HG03442 (cell line): Measurements from ENCODE around the gene CSAG2.
"Not testable (repeated sequence)": the region's sequence is repeated elsewhere in the genome, so short reads cannot be mapped to it uniquely, and the experiment has no call there.

ENCODE experiments used
- ATAC-seq: cut with Tn5 transposase; IDR thresholded peaks from one replicate; pipeline ENCODE4 v1.9.1; 2021; ENCODE audit warnings: mild to moderate bottlenecking, moderate library complexity; ENCODE audit not compliant: unreplicated experiment

CSAG2 gene

DNA sequence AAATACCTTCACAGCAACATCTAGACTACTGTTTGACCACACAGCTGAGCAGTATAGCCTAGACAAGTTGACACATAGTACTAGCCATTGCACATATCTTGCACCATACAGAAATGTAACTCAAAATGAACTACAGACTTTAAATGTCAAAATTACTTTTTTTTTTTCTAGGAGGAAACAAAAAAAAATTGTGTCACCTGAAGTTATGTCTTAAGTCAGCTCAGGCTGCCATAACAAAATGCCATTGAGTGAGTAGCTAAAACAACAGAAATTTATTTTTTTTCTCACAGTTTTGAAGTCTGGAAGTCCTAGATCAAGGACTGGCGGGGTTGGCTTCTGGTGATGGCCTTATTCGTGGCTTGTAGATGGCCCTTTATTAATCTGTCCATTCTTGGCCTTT is at the start of gene CSAG2:
Gene CSAG2, minus strand, starts transcription at position 101 of the 400 bp plus-strand sequence. CDS start 161 bp downstream, outside the sequence.
- not testable (repeated sequence) for ATAC-seq

- not testable (repeated sequence) for ATAC-seq
Measured at GRCh38 chrX:152754871-152755270, 45.8 kb upstream of the CSAG2 start.

DNA sequence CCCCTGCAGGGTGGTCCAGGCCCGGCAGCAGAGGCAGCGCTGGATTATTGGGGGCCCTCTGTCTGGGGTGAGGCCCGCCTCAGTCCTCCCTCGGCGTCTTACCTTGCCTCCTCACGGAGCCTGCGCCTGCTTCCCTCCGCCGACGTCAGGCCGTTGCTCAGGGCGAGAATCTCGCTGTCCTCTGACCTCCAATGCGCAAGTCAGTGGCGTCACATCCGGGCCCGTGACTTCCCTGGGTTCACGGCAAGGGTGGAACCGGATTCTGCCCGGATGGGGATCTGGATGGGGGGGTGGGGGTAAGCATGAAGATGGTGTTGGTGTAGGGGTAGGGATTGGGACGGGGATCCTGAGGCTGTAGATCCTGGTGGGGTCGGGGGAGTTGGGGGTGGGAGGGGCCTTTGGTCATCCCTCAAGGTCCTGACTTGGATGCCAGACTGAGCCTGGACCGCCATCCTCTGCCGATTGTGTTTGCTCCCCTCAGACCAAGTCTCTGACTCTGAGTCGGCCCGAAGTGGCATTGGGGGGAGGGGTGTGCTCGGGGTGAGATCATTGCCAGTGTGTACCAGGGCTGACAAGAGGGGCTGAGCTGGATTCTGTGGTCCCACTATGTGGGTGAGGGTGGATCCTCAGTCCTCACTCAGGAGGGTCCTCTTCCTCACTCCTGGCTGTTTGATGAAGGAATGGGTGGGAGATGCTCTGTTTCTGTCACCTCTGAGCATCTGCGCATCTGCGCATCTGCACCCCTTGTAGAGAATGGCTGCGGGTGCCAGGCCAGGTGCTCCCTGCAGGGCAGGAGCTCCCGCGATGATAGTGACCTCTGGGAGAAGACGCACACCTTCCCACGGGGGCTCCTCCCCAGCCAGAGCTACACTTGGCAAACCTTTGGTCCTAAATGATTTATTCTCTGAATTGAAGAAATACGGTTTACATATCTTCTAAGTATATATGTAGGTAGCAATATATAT is 44.9 kb upstream of the CSAG2 start, which contains the start of gene MAGEA2:
Gene MAGEA2, minus strand, starts transcription at position 157 of the 965 bp plus-strand sequence. CDS start 2,479 bp downstream, outside the sequence.
- not testable (repeated sequence) for ATAC-seq

DNA sequence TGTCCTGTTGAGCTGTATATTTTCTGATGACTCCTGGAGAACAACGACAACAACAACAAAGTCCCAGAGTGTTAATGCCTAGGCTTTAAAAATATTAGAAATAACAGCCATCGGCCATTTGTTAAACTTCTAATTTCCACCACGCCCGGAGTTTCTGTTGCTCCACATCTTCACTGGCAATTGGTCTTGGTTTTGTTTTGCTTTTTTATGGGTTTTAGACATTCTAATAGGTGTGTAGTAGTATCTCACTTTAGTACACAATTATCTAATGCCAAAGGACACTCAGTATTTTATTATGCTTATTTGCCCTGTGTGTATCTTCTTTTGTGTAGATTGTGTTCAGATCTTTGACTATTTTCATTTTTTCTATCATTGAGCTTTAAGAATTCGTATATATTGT is 29.5 kb upstream of the CSAG2 start:
- ATAC-seq: no peak

DNA sequence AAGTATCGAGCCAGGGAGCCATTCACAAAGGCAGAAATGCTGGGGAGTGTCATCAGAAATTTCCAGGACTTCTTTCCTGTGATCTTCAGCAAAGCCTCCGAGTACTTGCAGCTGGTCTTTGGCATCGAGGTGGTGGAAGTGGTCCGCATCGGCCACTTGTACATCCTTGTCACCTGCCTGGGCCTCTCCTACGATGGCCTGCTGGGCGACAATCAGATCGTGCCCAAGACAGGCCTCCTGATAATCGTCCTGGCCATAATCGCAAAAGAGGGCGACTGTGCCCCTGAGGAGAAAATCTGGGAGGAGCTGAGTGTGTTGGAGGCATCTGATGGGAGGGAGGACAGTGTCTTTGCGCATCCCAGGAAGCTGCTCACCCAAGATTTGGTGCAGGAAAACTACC is 27.5 kb upstream of the CSAG2 start:
- not testable (repeated sequence) for ATAC-seq

GRCh38 chrX:152735860-152736511 is 26.9 kb upstream of the CSAG2 start:
- ATAC-seq: no peak

DNA sequence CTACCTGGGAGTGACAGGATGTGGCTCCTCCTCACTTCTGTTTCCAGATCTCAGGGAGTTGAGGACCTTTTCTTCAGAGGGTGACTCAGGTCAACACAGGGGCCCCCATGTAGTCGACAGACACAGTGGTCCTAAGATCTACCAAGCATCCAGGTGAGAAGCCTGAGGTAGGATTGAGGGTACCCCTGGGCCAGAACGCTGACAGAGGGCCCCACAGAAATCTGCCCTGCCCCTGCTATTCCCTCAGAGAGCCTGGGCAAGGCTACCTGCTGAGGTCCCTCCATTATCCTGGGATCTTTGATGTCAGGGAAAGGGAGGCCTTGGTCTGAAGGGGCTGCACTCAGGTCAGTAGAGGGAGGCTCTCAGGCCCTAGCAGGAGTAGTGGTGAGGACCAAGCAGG is 26.0 kb upstream of the CSAG2 start:
- ATAC-seq: no peak

GRCh38 chrX:152734143-152734858 is 25.2 kb upstream of the CSAG2 start:
- not testable (repeated sequence) for ATAC-seq

- ATAC-seq: no peak
Measured at GRCh38 chrX:152733261-152733975, 24.3 kb upstream of the CSAG2 start, which contains the start of the genes CSAG1 and MAGEA12. CSAG1 (minus strand) TSS chrX:152733721; CDS start chrX:152732460, 1,261 bp downstream. MAGEA12 (plus strand) TSS chrX:152733757; CDS start chrX:152736162, 2,405 bp downstream.

DNA sequence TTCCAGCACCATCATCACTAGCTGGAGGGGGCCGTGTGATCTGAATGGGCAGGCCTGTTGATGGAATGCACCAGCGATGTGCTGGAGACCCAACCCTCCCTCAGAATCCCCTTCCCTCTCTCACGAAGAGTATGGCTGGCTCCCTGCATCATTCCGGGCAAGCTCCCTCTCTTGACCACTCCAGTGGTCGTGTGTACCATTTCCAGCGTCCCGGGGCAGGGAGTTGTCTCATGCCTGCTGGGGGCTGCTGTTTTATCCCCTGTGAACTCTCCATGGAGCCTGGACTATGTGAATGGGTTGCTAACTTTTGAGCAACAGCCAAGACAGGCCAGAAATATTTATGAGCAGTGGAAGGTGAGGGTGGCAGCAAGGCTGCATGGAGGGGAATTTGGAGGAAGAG is 16.3 kb upstream of the CSAG2 start:
- ATAC-seq: no peak

DNA sequence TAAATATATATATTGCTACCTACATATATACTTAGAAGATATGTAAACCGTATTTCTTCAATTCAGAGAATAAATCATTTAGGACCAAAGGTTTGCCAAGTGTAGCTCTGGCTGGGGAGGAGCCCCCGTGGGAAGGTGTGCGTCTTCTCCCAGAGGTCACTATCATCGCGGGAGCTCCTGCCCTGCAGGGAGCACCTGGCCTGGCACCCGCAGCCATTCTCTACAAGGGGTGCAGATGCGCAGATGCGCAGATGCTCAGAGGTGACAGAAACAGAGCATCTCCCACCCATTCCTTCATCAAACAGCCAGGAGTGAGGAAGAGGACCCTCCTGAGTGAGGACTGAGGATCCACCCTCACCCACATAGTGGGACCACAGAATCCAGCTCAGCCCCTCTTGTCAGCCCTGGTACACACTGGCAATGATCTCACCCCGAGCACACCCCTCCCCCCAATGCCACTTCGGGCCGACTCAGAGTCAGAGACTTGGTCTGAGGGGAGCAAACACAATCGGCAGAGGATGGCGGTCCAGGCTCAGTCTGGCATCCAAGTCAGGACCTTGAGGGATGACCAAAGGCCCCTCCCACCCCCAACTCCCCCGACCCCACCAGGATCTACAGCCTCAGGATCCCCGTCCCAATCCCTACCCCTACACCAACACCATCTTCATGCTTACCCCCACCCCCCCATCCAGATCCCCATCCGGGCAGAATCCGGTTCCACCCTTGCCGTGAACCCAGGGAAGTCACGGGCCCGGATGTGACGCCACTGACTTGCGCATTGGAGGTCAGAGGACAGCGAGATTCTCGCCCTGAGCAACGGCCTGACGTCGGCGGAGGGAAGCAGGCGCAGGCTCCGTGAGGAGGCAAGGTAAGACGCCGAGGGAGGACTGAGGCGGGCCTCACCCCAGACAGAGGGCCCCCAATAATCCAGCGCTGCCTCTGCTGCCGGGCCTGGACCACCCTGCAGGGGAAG is 5.0 kb upstream of the CSAG2 start, which contains the start of gene MAGEA2B:
Gene MAGEA2B, plus strand, starts transcription at position 814 of the 973 bp plus-strand sequence. CDS start 2,479 bp downstream, outside the sequence.
- ATAC-seq: not testable (repeated sequence)

DNA sequence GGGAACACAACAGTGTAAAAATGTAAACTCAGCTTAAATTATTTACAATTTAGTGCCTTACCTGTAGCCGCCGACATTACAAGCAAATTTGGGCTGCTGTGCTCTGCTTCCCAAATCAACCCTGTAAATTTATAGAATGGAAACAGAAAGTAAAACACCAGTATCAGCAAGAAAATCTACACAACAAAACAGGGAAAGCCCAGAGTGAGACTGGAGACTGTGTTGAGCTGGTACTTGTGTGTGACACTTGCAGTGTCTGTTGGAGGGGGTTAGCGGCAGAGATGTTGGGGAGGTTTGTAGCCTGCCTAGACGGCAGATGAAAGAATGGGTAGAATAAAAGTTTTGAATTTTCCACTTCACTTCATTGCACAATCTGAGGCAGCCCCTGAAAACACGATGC is 4.1 kb upstream of the CSAG2 start:
- not testable (repeated sequence) for ATAC-seq

GRCh38 chrX:152706500-152706899 is 2.6 kb downstream of the CSAG2 start:
- not testable (repeated sequence) for ATAC-seq

- not testable (repeated sequence) for ATAC-seq
Measured at GRCh38 chrX:152700390-152700789, 8.7 kb downstream of the CSAG2 start.

DNA sequence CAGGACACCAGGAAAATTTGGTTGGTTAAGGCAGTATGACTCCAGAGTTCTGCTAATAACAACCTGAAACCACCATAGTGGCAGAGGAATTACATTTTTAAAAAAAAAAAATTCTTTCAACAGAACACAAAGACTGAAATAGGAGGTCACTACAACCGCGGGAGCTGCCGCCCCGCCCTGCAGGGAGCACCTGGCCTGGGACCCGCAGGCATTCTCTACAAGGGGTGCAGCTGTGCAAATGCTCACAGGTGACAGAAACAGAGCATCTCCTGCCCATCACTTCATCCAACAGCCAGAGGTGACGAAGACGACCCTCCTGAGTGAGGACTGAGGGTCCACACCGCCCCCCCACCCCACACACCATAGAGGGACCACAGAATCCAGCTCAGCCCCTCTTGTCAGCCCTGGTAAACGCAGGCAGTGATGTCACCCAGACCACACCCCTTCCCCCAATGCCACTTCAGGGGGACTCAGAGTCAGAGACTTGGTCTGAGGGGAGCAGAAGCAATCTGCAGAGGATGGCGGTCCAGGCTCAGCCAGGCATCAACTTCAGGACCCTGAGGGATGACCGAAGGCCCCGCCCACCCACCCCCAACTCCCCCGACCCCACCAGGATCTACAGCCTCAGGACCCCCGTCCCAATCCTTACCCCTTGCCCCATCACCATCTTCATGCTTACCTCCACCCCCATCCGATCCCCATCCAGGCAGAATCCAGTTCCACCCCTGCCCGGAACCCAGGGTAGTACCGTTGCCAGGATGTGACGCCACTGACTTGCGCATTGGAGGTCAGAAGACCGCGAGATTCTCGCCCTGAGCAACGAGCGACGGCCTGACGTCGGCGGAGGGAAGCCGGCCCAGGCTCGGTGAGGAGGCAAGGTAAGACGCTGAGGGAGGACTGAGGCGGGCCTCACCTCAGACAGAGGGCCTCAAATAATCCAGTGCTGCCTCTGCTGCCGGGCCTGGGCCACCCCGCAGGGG is 10.8 kb downstream of the CSAG2 start, which contains the start of gene MAGEA3:
Gene MAGEA3, plus strand, starts transcription at position 843 of the 980 bp plus-strand sequence. CDS start 2,039 bp downstream, outside the sequence.
- not testable (repeated sequence) for ATAC-seq

DNA sequence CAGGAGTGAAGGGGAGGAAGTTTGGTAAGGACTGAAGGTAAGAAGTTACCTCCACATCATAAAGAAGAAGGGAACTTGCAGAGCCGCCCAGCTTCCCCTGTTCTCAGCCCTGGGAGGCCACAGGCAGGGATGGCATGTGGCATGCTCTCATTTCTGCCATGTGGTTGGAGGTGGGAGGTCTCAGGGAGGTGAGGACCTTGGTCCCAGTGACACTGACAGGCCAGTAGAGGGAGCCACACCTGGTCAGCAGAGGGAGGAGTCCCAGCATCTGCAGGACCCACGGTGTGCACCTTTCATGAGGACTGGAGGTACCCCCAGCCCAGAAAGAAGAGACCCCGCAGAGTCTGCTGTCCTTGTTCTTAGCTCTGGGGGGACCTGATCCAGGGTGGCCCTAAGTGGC is 28.1 kb downstream of the CSAG2 start:
- ATAC-seq: peak; percentile 72

DNA sequence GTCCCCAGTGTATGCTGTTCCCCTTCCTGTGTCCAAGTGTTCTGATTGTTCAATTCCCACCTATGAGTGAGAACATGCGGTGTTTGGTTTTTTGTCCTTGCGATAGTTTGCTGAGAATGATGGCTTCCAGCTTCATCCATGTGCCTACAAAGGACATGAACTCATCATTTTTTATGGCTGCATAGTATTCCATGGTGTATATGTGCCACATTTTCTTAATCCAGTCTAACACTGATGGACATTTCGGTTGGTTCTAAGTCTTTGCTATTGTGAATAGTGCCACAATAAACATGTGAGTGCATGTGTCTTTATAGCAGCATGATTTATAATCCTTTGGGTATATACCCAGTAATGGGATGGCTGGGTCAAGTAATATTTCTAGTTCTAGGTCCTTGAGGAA is 34.4 kb downstream of the CSAG2 start:
- ATAC-seq: not testable (repeated sequence)
